HAP-1 (cell line): Measurements from ENCODE around the gene PLCXD1.

Source experiments
- DNase-seq, 2 experiments: peaks; one replicate each; pipeline ENCODE4 v3.0.0-alpha.2; 2016 to 2020; ENCODE audit warnings: low spot score in 2 of 2
- H3K27me3 ChIP-seq: fragments of 250-450 bp; sonication (Bioruptor Pico); 2 replicates; pipeline ENCODE4 v1.5.1; 2020; ENCODE audit warnings: low read depth, mild to moderate bottlenecking, moderate library complexity
- H3K36me3 ChIP-seq: fragments of 250-450 bp; sonication (Bioruptor Pico); replicated peaks from 2 replicates; pipeline ENCODE4 v1.5.1; 2020; ENCODE audit warnings: mild to moderate bottlenecking
- H3K4me1 ChIP-seq: fragments of 250-450 bp; sonication (Bioruptor Pico); 2 replicates; pipeline ENCODE4 v1.5.1; 2020; ENCODE audit warnings: mild to moderate bottlenecking
- H3K4me3 ChIP-seq: fragments of 250-450 bp; sonication (Bioruptor Pico); 2 replicates; pipeline ENCODE4 v1.5.1; 2020; ENCODE audit warnings: mild to moderate bottlenecking, moderate library complexity
- H3K9me3 ChIP-seq: fragments of 250-450 bp; sonication (Bioruptor Pico); 2 replicates; pipeline ENCODE4 v1.5.1; 2020; ENCODE audit warnings: mild to moderate bottlenecking, moderate library complexity
- in situ Hi-C: fragments of 300-500 bp; cut with MboI; formaldehyde crosslinking; loops from 3 replicates; pipeline ENCODE4 v1.14.3; 2020; ENCODE audit warnings: low sequenced_read_pairs, inconsistent platforms, mixed read lengths

The PLCXD1 gene

DNA sequence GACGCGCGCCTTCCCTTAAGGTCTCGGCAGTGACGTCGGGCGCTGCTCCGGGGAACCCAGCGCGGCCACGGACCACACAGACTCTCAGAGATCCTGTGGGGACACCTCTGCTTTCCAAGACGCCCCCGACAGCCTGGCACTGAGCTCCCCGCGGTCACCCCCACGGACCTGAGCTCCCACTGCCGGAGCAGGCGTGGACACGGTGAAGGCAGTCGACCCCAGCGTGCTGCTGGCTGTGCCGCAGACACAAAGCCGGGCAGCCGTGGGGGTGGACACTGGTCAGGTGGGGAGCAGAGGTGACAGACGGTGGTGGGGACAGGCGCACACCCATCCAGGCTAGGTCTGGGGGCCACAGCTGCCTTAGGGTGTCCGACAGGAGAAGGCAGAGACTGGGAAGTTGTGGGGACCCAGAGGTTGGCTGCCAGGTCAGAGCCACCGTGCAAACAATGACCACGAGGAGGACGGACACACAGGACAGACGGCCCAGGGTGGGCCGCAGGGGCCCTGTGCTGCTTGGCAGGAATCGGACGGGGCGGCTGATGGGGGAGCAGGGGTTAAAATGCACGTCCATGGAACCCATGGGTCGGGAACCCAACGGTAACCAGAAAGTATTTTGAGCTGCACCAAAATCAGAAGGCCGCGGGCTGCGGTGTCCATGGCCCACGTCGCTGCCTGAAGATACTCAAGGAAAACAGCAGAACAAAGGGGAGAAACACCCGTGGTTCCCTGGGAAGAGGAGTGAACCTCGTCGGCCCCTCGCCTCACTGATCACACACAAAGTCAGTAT is 54.0 kb downstream of the PLCXD1 start:
- DNase-seq = no peak
- no peaks in the 10 kb centered on the region for H3K9me3 ChIP-seq
- peaks cover 17% of the 10 kb centered on the region; the same call in 1 of the 2 replicates for H3K36me3 ChIP-seq
- H3K4me1 ChIP-seq = no peaks in the 10 kb centered on the region
- in situ Hi-C loops = no loop called here
- no peak overlapping the region for H3K4me3 ChIP-seq
- no peaks in the 10 kb centered on the region for H3K27me3 ChIP-seq

DNA sequence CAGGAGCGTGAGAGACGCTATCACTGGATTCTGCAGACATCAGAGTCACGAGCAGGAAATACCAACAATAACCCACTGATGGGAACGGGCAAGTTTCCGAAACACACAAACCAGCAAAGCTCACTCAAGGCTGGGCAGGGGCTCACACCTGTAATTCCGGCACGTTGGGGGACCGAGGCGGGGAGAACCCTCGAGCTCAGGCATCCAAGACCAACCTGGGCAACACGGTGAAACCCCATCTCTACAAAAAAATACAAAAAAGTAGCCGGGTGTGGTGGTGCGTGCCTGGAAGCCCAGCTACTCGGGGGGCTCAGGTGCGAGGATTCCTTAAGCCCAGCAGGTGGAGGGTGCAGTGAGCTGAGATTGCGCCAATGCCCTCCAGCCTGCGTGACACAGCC is 54.6 kb downstream of the PLCXD1 start:
- no peaks in the 10 kb centered on the region for H3K9me3 ChIP-seq
- peaks cover 17% of the 10 kb centered on the region; the same call in 1 of the 2 replicates for H3K36me3 ChIP-seq
- no peak for DNase-seq
- no peak overlapping the region for H3K4me3 ChIP-seq
- in situ Hi-C loops = no loop called here
- H3K27me3 ChIP-seq = no peaks in the 10 kb centered on the region
- no peaks in the 10 kb centered on the region for H3K4me1 ChIP-seq

DNA sequence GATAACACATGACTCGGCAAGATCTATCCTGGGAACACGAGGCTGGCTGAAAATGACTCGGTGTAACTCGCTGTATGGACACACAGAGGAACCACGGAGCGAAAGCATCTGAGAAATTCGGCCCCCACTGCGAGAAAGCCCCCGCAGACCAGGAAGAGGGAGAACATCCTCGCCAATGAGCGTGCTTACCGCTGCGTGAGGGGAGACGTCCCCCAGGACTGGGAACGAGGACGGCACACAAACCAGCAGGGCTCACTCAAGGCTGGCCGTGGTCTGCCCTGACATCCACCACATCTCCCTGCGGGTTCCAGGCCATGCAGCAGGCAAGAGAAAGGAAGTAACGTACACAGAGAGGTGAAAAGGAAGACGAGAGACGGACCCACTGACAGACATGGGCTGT is 55.0 kb downstream of the PLCXD1 start:
- no peak overlapping the region for H3K4me3 ChIP-seq
- DNase-seq = no peak
- H3K27me3 ChIP-seq = no peaks in the 10 kb centered on the region
- H3K4me1 ChIP-seq = no peaks in the 10 kb centered on the region
- H3K36me3 ChIP-seq = peaks cover 17% of the 10 kb centered on the region; the same call in 1 of the 2 replicates
- H3K9me3 ChIP-seq = no peaks in the 10 kb centered on the region
- in situ Hi-C loops = no loop called here

DNA sequence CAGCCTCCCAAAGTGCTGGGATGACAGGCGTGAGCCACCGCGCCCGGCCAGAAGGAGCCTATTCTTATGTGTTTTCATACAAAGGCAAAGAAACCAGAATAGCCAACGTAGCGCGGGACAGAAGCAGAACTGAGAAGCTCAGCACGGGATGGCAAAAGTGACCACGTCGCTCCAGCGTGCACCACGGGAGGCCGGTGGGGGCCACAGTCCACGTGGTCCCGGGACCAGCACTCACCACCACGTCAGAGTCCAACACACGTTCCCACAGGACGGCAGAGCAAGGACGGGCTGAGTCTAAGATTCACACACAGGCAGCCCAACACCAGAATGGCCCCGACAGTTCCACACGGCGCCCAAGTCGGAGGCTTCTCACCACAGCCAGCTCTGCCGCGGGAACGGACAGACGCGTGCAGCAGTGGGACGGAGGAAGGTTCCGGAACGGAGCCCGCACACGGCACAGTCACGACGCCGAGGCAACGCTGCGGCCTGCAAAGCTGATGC is 56.2 kb downstream of the PLCXD1 start:
- H3K27me3 ChIP-seq = no peaks in the 10 kb centered on the region
- DNase-seq = no peak
- no peaks in the 10 kb centered on the region for H3K9me3 ChIP-seq
- in situ Hi-C loops = no loop called here
- peaks cover 17% of the 10 kb centered on the region; the same call in 1 of the 2 replicates for H3K36me3 ChIP-seq
- H3K4me1 ChIP-seq = no peaks in the 10 kb centered on the region
- H3K4me3 ChIP-seq = no peak overlapping the region

DNA sequence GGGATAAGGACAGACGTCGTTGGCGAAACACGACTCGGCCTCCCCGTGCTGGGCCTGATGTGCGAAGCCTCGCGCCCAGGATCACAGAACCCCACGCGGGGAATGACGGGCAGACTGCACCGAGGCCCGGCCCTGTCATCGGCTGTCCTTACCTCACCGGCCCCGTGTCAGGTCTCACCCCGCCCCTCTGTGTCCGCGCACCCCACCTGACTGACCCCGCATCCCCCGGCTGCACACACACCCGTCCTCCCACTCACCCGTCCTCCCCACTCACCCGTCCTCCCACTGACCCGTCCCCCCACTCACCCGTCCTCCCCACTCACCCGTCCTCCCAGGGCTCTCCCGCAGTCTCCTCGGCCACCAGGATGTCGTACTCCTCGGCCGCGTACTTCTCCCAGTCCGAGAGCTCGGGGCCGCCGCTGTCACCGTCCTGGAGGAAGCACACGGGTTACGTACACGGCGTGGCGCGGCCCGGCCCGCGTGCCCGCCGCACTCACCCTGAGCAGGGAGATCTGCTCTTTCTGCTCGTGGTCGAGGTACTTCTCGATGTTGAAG is 57.2 kb downstream of the PLCXD1 start:
- in situ Hi-C loops = no loop called here
- H3K36me3 ChIP-seq = peaks cover 17% of the 10 kb centered on the region; the same call in 1 of the 2 replicates
- H3K9me3 ChIP-seq = no peaks in the 10 kb centered on the region

DNA sequence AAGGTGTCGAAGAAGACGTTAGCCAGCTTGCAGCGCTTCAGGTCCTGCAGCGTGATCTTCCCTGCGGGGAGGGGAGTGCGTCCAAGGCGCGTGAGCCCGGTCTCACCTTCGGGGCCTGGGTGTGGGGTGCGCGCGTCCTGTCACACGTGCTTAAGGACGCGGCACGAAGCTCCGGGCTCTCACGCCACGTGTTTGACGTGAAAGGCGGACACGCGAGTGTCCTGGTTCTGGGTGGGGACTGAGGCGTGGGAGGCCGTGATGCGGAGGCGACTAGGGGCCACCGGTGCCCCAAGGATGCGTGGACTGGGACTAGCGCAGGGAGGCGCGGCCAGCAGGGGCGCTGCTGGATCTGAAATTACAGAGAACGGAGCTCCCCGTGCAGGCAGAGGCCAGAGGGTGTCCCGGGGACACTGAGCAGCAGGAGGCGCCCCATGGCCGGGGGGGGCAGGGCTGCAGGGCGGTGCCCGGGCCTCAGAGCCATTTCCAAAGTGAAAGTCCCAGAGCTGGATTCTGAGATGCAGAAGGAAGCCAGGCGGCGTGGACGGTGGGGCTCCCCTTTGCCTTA is 57.7 kb downstream of the PLCXD1 start:
- no peak for DNase-seq
- H3K4me3 ChIP-seq = no peak overlapping the region
- no peaks in the 10 kb centered on the region for H3K27me3 ChIP-seq
- in situ Hi-C loops = no loop called here
- no peaks in the 10 kb centered on the region for H3K9me3 ChIP-seq
- peaks cover 14% of the 10 kb centered on the region; the same call in 1 of the 2 replicates for H3K36me3 ChIP-seq
- no peaks in the 10 kb centered on the region for H3K4me1 ChIP-seq

More for the DNA sequence above, 57.2 kb downstream of the PLCXD1 start:
- Histone ChIP-seq H3K4me1 (no peaks in the 10 kb centered on the region), H3K4me3 (no peak overlapping the region), H3K27me3 (no peaks in the 10 kb centered on the region)
- no peak for DNase-seq

DNA sequence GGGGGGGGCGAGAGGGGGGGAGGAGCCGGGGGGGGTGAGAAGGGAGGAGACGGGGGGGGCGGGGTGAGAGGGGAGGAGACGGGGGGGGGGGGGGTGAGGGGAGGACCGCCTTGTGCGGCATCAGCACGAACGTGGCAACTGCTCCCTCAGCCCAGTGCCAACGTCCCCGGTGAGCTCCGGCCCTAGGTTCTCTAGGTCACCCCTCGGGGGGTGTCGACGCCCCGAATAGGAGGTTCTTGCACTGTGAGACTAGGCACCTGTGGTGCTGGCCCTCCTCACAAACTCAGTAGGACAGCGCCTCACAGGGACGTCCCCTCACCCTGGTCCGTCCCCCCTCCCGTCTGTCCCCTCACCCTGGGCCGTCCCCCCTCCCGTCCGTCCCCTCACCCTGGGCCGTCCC is 58.9 kb downstream of the PLCXD1 start:
- no peak for DNase-seq
- H3K36me3 ChIP-seq = peaks cover 20% of the 10 kb centered on the region
- H3K4me3 ChIP-seq = no peak overlapping the region
- no peaks in the 10 kb centered on the region for H3K27me3 ChIP-seq
- H3K4me1 ChIP-seq = no peaks in the 10 kb centered on the region
- H3K9me3 ChIP-seq = no peaks in the 10 kb centered on the region
- in situ Hi-C loops = no loop called here

DNA sequence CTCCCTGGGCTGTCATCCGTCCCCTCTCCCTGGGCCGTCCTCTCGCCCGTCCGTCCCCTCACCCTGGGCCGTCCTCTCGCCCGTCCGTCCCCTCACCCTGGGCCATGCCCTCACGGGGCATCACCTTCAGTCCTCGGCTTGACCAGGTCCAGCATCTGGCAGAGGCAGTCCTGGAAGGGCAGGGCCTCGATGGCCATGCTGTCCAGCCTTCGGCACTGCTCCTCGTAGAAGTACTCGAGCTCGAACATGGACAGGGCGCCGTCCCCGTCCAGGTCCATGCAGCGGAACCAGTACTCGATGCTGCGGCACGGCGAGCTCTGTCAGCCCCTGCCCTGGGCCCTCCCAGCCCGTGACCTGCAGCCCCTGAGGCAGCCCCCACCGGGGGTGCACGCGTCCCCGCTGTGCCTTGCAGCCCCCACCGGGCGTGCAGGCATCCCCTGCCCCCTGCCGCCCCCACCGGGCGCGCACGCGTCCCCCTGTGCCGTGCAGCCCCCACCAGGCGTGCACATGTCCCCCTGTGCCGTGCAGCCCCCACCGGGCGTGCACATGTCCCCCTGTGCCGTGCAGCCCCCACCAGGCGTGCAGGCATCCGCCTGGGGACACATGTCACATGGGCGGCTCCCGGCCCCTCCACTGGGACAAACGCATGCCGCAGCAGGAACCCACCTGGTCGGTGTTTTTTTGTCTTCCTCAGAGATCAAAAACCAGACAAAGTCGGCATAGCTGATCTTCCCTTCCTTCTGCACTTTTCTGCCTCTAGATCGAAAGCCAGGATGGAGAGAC is 59.7 kb downstream of the PLCXD1 start:
- H3K4me1 ChIP-seq = no peaks in the 10 kb centered on the region
- peaks cover 21% of the 10 kb centered on the region for H3K36me3 ChIP-seq
- no peak overlapping the region for H3K4me3 ChIP-seq
- no peaks in the 10 kb centered on the region for H3K27me3 ChIP-seq
- DNase-seq = no peak
- in situ Hi-C loops = no loop called here
- no peaks in the 10 kb centered on the region for H3K9me3 ChIP-seq

DNA sequence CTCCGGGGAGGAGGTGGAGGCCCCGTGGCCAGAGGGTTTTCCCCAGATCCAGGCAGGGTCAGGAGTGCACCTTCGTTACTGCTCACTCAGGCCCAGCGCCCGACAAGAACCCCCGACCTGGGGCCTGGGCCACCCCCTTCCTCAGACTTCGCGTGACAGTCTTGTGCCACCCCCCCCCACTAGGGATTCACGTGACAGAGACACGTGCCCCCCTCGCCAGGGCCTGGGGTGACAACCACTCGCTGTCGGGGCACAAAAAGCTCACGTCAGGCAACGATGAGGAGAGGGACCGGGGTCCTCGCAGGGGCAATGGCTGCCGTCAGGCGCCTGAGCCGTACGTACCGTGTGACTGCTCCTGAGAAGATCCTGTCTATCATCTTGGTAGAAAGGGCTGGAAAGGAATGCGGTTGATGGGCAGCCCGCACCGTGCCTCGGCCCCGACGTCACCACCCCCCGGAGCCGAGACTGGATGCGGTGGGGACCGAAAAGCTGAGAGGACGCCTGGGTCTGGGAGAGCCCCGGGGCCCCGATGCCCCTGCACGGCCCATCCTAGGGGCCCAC is 60.4 kb downstream of the PLCXD1 start:
- no peaks in the 10 kb centered on the region for H3K27me3 ChIP-seq
- in situ Hi-C loops = no loop called here
- no peak for DNase-seq
- no peaks in the 10 kb centered on the region for H3K9me3 ChIP-seq
- no peak overlapping the region for H3K4me3 ChIP-seq
- H3K36me3 ChIP-seq = peaks cover 21% of the 10 kb centered on the region
- no peaks in the 10 kb centered on the region for H3K4me1 ChIP-seq

DNA sequence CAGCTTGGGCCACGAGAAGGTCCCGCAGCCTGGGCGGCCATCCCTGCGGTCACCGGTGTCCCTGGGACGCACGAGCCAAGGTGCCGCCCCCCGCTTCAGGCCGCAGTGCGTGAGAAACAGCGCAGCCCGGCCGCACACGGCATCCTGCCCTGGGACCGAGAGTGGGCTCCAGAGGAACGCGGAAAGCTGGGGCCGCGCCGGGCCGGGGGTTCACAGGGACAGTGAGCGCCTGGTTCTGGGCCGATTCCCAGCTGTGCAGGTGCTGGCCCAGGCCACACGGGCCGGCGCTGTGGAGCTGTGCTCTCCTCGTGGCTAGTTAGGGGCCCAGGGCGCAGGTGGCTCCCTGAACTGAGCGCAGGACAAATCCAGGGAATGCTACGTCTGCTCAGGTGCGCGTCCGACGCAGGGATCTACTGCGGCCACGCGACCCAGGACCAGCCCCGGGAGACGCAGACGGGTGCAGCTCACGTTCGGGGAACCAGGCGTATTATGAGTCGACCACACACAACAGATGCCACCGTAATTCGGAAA is 63.3 kb downstream of the PLCXD1 start:
- H3K36me3 ChIP-seq = peaks cover 7% of the 10 kb centered on the region
- in situ Hi-C loops = no loop called here
- no peaks in the 10 kb centered on the region for H3K4me1 ChIP-seq
- H3K9me3 ChIP-seq = no peaks in the 10 kb centered on the region
- DNase-seq = no peak
- no peaks in the 10 kb centered on the region for H3K27me3 ChIP-seq
- H3K4me3 ChIP-seq = no peak overlapping the region

DNA sequence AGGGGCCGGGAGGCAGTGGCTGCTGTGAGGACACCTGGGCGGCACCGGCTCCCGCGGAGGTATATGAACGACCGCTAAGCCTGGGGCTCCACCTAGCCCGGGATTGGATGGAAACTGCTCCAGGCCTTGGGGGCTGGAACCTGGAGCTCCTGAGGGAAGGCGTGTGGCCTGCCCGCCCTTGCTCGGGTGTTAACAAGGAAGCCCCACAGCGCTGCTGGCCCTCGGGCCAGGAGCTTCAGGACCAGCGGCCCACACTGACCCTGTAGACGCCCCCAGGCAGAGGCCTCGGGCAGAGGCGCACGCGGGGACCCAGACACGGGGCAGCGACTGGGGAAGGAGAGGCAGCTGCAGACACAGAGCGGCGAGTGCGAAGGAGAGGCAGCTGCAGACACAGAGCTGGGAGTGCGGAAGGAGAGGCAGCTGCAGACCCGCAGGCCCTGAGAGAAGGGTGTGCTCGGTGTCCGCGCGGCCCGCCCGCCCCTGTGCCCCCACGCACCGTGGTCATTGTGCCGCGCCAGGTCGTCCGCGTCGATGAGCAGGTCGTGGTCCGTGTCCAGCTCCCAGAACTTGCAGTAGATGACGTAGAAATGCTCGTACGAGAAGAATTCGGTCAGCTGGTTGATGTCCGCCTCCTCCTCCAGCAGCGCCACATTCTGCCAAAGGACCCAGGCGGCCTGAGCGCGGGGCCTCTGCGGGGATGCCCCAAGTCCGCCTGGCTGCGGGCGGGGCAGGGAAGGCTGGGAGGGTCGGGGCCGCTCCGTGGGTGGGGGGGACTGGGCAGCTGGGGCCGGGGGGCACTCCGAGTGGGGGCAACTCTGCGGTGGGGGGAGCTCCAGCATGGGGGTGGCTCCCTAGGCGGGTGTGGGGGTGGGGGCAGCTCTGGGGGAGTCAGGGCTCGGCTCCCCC is 64.1 kb downstream of the PLCXD1 start:
- Histone ChIP-seq H3K4me3 (no peak overlapping the region), H3K36me3 (peaks cover 7% of the 10 kb centered on the region), H3K27me3 (no peaks in the 10 kb centered on the region), H3K4me1 (no peaks in the 10 kb centered on the region), H3K9me3 (no peaks in the 10 kb centered on the region)
- DNase-seq = no peak
- in situ Hi-C loops = no loop called here

DNA sequence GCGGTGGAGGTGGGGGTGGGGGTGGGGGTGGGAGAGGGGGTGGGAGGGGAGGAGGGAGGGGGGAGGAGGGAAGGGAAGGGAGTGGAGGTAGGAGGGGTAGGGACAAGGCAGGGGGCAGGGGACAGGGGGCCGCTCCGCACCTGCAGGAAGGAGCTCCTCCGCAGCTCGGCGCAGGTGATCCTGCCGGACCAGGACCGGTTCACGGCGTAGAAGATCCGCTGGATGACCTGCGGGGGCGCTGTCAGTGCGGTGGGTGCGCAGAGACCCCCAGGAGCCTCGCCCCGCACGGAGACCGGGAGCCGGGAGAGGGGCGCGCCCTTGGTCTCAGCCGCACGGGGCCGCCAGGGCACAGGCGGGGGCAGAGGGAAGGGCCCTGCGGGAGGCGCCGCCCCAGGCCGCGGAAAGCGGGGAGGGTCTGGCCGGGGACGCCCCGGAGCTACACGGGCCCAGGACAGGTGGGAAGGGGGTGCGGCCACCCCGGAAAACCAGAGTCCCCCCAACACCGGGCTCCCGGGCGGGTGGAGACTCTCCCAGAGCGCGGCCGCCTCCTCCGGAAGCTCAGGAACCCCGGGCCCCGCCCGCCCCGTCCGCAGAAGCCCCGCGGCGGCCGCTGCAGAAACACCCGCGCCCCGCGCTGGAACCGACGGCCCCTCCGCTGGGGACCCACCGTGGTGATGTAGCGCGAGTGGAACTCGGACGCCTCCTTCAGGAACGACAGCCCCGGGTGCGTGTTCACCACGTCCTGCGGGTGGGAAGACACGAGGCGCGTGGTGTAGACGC is 65.0 kb downstream of the PLCXD1 start:
- Histone ChIP-seq H3K36me3 (peaks cover 7% of the 10 kb centered on the region), H3K9me3 (no peaks in the 10 kb centered on the region), H3K4me1 (no peaks in the 10 kb centered on the region), H3K4me3 (no peak overlapping the region), H3K27me3 (no peaks in the 10 kb centered on the region)
- in situ Hi-C loops = no loop called here
- DNase-seq = no peak
